Bronchial epithelial cell (primary cell): ENCODE results near the gene SPHK2. TPM values are rescaled to one million over a fixed set of nuclear protein-coding genes. Genes with fewer than 3 reads are reported as not detected.

ENCODE experiments used
- DNase-seq: peaks from one replicate; pipeline ENCODE4 v3.0.0-alpha.2; 2010; ENCODE audit warnings: low read depth
- FAIRE-seq: peaks from 2 replicates; lab custom pipeline; 2011; peaks lifted over from hg19 to GRCh38; lab: Jason Lieb, UNC
- H3K27me3 ChIP-seq: 2 replicates; pipeline ENCODE4 v1.5.1; 2011; ENCODE audit warnings: low read length; ENCODE audit not compliant: control insufficient read depth, insufficient read depth
- H3K36me3 ChIP-seq: 2 replicates; pipeline ENCODE4 v1.5.1; 2011; ENCODE audit warnings: low read length; ENCODE audit not compliant: control insufficient read depth, insufficient read depth
- H3K4me3 ChIP-seq: 2 replicates; pipeline ENCODE4 v1.5.1; 2011; ENCODE audit warnings: mild to moderate bottlenecking, low read depth, low read length, control low read depth
- CTCF ChIP-seq: IDR thresholded peaks from 2 replicates; pipeline ENCODE4 v1.5.1; 2011; ENCODE audit warnings: mild to moderate bottlenecking, moderate library complexity, low read length, control low read depth, inconsistent platforms; ENCODE audit not compliant: insufficient read depth, severe bottlenecking
- total RNA-seq: library from RNA; depleted of rRNA; stranded (reverse); fragments of >200 nt; gene quantifications from 2 replicates; pipeline ENCODE4 v1.2.1, GENCODE V29; 2014

SPHK2 gene
- total RNA-seq, 1 donor from 2014 or later, result 3.4 TPM

GRCh38 chr19:48625891-48626327, 6.6 kb downstream of the SPHK2 start:
- no peak for FAIRE-seq
- no peak for TF ChIP-seq CTCF
- H3K4me3 ChIP-seq, result no peak overlapping the region
- peaks cover 3% of the 10 kb centered on the region for H3K36me3 ChIP-seq
- no peak for DNase-seq
- H3K27me3 ChIP-seq, result no peaks in the 10 kb centered on the region

GRCh38 chr19:48627201-48627864, 8.0 kb downstream of the SPHK2 start:
- no peak overlapping the region for H3K4me3 ChIP-seq
- no peaks in the 10 kb centered on the region for H3K27me3 ChIP-seq
- TF ChIP-seq CTCF, result no peak
- DNase-seq, result peak; percentile 38
- peaks cover 7% of the 10 kb centered on the region for H3K36me3 ChIP-seq
- no peak for FAIRE-seq

GRCh38 chr19:48627865-48628314, 8.6 kb downstream of the SPHK2 start:
- DNase-seq (no peak), FAIRE-seq (no peak)
- TF ChIP-seq CTCF, result no peak
- H3K36me3 ChIP-seq, result peaks cover 7% of the 10 kb centered on the region
- no peaks in the 10 kb centered on the region for H3K27me3 ChIP-seq
- H3K4me3 ChIP-seq, result no peak overlapping the region

- no peak for DNase-seq
- FAIRE-seq, result no peak
- no peak for TF ChIP-seq CTCF
- peaks cover 7% of the 10 kb centered on the region for H3K36me3 ChIP-seq
- H3K4me3 ChIP-seq, result no peak overlapping the region
- no peaks in the 10 kb centered on the region for H3K27me3 ChIP-seq
These were observed 9.4 kb downstream of the SPHK2 start for GRCh38 chr19:48628486-48629296.

- no peak overlapping the region for H3K4me3 ChIP-seq
- FAIRE-seq, result no peak
These were observed 9.9 kb downstream of the SPHK2 start for GRCh38 chr19:48629297-48629598.

More at GRCh38 chr19:48629297-48629598, 9.9 kb downstream of the SPHK2 start:
- H3K36me3 ChIP-seq, result peaks cover 7% of the 10 kb centered on the region
- TF ChIP-seq CTCF, result no peak
- no peaks in the 10 kb centered on the region for H3K27me3 ChIP-seq
- no peak for DNase-seq
